B cell (primary cell): Measurements from ENCODE around the gene MARF1. TPM values are rescaled to one million over a fixed set of nuclear protein-coding genes. Genes with fewer than 3 reads are reported as not detected.
A peak's percentile ranks its signal among the peaks of the same experiment; 100 is the strongest.

Experiments used
- ATAC-seq: fragments of 200-7000 bp; cut with Tn5 transposase; one replicate; pipeline ENCODE4 v1.10.0; 2021; ENCODE audit warnings: low read depth, mild to moderate bottlenecking, moderate number of reproducible peaks, moderate library complexity
- CTCF ChIA-PET: fragments of 350-600 bp; sonication (Branson Sonifier 250); formaldehyde crosslinking; loops from one replicate; lab custom pipeline; 2021; ENCODE audit warnings: antibody characterized with exemption, inconsistent platforms; lab: Charles Lee
- POLR2A ChIA-PET: fragments of 350-600 bp; sonication (Branson Sonifier 250); formaldehyde crosslinking; loops from one replicate; lab custom pipeline; 2021; ENCODE audit warnings: antibody characterized with exemption; lab: Charles Lee
- DNase-seq: peaks from one replicate; pipeline ENCODE4 v3.0.0; 2013
- H2AFZ ChIP-seq: 2 replicates; pipeline ENCODE4 v1.6.1; 2012; ENCODE audit warnings: mild to moderate bottlenecking, low read depth, low read length; ENCODE audit not compliant: insufficient read depth, poor library complexity, severe bottlenecking
- H3K27ac ChIP-seq, 2 donors: 1 replicate in 1 of 2; 2 replicates in 1 of 2; pipeline ENCODE4 v1.5.1; 2012 to 2013; ENCODE audit warnings: low read length in 2 of 2, mild to moderate bottlenecking in 2 of 2, moderate library complexity in 1 of 2
- H3K27me3 ChIP-seq, 4 experiments: fragments of 200-600 bp in 1 of 4; sonication (generic) in 1 of 4; replicated peaks in 1 of 4; 1 replicate in 2 of 4; 2 replicates in 2 of 4; pipeline versions ENCODE4 v1.6.1 to v1.7.0; 2013 to 2016; ENCODE audit warnings: low read length in 3 of 4, mild to moderate bottlenecking in 2 of 4, mixed read lengths in 1 of 4, moderate library complexity in 1 of 4; ENCODE audit not compliant: insufficient read depth in 4 of 4, control insufficient read depth in 3 of 4; ENCODE audit errors: control extremely low read depth in 1 of 4
- H3K36me3 ChIP-seq, 2 experiments: replicated peaks in 1 of 2; 1 replicate in 1 of 2; 2 replicates in 1 of 2; pipeline versions ENCODE4 v1.6.1 to v1.7.1; 2013; ENCODE audit warnings: low read length in 1 of 2; ENCODE audit not compliant: insufficient read depth in 2 of 2, control insufficient read depth in 1 of 2; ENCODE audit errors: control extremely low read depth in 1 of 2, extremely low read depth in 1 of 2
- H3K4me1 ChIP-seq, 2 donors: fragments of 200-600 bp in 1 of 2; sonication (generic) in 1 of 2; 1 replicate in 1 of 2; 2 replicates in 1 of 2; pipeline versions ENCODE4 v1.5.1 to v1.6.1; 2013 to 2017; ENCODE audit warnings: low read length in 2 of 2; ENCODE audit not compliant: control insufficient read depth in 2 of 2, insufficient read depth in 2 of 2
- H3K4me2 ChIP-seq: replicated peaks from 2 replicates; pipeline ENCODE3; 2012; ENCODE audit warnings: mild to moderate bottlenecking, low read depth, low read length; ENCODE audit not compliant: poor library complexity, severe bottlenecking
- H3K4me3 ChIP-seq, 5 experiments: fragments of 200-600 bp in 1 of 5; sonication (generic) in 1 of 5; 1 replicate in 3 of 5; 2 replicates in 2 of 5; pipeline versions ENCODE4 v1.5.1 to v1.7.0; 2011 to 2016; ENCODE audit warnings: low read length in 4 of 5, mild to moderate bottlenecking in 4 of 5, low read depth in 2 of 5, control low read depth in 1 of 5, moderate library complexity in 1 of 5; ENCODE audit not compliant: insufficient read depth in 1 of 5; ENCODE audit errors: control extremely low read depth in 1 of 5, extremely low read depth in 1 of 5
- H3K79me2 ChIP-seq: fragments of 200-600 bp; sonication (generic); one replicate; pipeline ENCODE4 v1.6.0; 2016; ENCODE audit warnings: low read length; ENCODE audit not compliant: control insufficient read depth, insufficient read depth
- H3K9ac ChIP-seq: fragments of 200-600 bp; sonication (generic); 2 replicates; pipeline ENCODE4 v1.6.1; 2017; ENCODE audit warnings: mild to moderate bottlenecking, low read length, moderate library complexity
- H3K9me3 ChIP-seq, 3 donors: one replicate each; pipeline versions ENCODE4 v1.6.1 to v1.7.1; 2013; ENCODE audit warnings: low read length in 2 of 3; ENCODE audit not compliant: control insufficient read depth in 2 of 3, insufficient read depth in 1 of 3; ENCODE audit errors: control extremely low read depth in 1 of 3
- H4K20me1 ChIP-seq: 2 replicates; pipeline ENCODE4 v1.6.0; 2012; ENCODE audit warnings: mild to moderate bottlenecking, low read length; ENCODE audit not compliant: insufficient read depth, control insufficient read depth, poor library complexity, severe bottlenecking
- H3K27ac Mint-ChIP-seq: one replicate; pipeline ENCODE4 v1.8.0; 2021; ENCODE audit warnings: mixed read lengths
- H3K27me3 Mint-ChIP-seq: one replicate; pipeline ENCODE4 v1.8.0; 2021; ENCODE audit warnings: mixed read lengths
- H3K4me1 Mint-ChIP-seq: one replicate; pipeline ENCODE4 v1.8.0; 2021; ENCODE audit warnings: mixed read lengths
- H3K4me3 Mint-ChIP-seq: one replicate; pipeline ENCODE4 v1.8.0; 2021; ENCODE audit warnings: mixed read lengths
- H3K9me3 Mint-ChIP-seq: one replicate; pipeline ENCODE4 v1.8.0; 2022; ENCODE audit warnings: mixed read lengths; ENCODE audit not compliant: insufficient read depth
- CTCF ChIP-seq: fragments of 200-600 bp; IDR thresholded peaks from one replicate; pipeline ENCODE4 v1.8.0; 2022; ENCODE audit warnings: antibody characterized with exemption, mild to moderate bottlenecking
- EZH2 ChIP-seq: IDR thresholded peaks from 2 replicates; pipeline ENCODE4 v1.6.1; 2012; ENCODE audit warnings: borderline replicate concordance, low read depth, mild to moderate bottlenecking, moderate library complexity, low read length; ENCODE audit not compliant: insufficient read depth, poor library complexity, severe bottlenecking
- WGBS: methylation state at CpG from one replicate; pipeline ENCODE4 v1.1.5; 2013; ENCODE audit warnings: missing lambda C conversion rate; ENCODE audit not compliant: insufficient coverage; 5-methylcytosine and 5-hydroxymethylcytosine counted together
- intact Hi-C: fragments of 100-400 bp; cut with micrococcal nuclease; formaldehyde crosslinking; loops from one replicate; pipeline ENCODE4 v1.10.0; 2022
- polyA plus RNA-seq: library from polyadenylated mRNA; depleted of rRNA; stranded (reverse); fragments of >200 nt; gene quantifications from 2 replicates; pipeline ENCODE4 v1.2.3, GENCODE V29; 2012
- total RNA-seq, 2 donors: library from RNA; stranded (reverse); fragments of 120-200 nt in 1 of 2; gene quantifications; 1 replicate in 1 of 2; 2 replicates in 1 of 2; pipeline versions ENCODE4 v1.2.3 to v1.2.4, GENCODE V29; 2013 to 2022

Gene MARF1
- total and polyA plus RNA-seq, 2 donors (not counting 1 experiment from before 2014, with no cell fraction given) = 68.0 to 366 TPM

DNA sequence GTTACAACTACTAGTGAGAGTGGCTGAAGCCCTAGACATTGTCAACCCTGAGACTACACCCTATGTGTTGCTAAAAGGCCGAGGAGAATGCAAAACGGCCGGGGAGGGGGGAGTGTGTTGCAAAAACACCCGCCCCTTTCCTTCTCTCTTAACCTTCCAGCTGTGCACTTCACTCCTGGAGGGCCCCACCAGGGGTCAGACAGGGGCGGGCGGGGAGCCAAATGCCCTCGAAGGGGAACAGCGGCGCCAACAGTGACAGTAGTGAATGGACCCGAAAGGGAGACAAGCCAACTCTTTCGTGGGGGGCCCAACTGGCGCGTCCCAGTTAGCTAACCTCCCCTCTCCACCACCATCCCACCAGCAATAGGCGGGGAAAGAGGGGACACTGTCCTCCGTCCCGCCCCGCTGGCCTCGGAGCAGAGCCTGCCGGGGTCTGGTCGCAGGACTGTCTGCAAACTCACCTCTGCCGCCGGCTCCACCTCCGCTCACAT lies 352 bp downstream of the MARF1 start:
- Mint-ChIP-seq H3K4me1 (peaks cover 55% of the 10 kb centered on the region), H3K4me3 (peak overlapping the region; percentile 95), H3K27ac (peak overlapping the region; percentile 98), H3K9me3 (no peaks in the 10 kb centered on the region), H3K27me3 (no peaks in the 10 kb centered on the region)
- peak overlapping the region; percentile 90 for H3K9ac ChIP-seq
- ChIA-PET CTCF (interaction anchor here (0.6 to 4.2 kb wide), 30 partner anchors 9 to 810 kb away, joined by 3 to 57 read pairs (median 4); no protein-coding TSS in a partner anchor), POLR2A (interaction anchor here (0.7 to 2.9 kb wide), 9 partner anchors 8 to 208 kb away, joined by 3 to 36 read pairs (median 4); partner anchors contain the start of gene BMERB1)
- H2AFZ ChIP-seq = peak overlapping the region; percentile 68
- TF ChIP-seq CTCF (peak; percentile 79), EZH2 (no peak)
- peaks cover 47 to 52% of the 10 kb centered on the region in 2 donors for H3K4me1 ChIP-seq
- DNase-seq = peak; percentile 95
- H3K4me2 ChIP-seq = peak overlapping the region; percentile 71
- no peaks in the 10 kb centered on the region for H3K27me3 ChIP-seq
- ATAC-seq = peak; percentile 75
- no peaks in the 10 kb centered on the region for H4K20me1 ChIP-seq
- H3K4me3 ChIP-seq = peak overlapping the region; percentile 87 to 96 (median 90)
- H3K79me2 ChIP-seq = peaks cover 42% of the 10 kb centered on the region
- intact Hi-C loops = loop anchor here (1.0 to 5.0 kb wide), 4 partner anchors 8 to 215 kb away; partner anchors contain the start of gene NDE1
- WGBS = under 1% methylated on average over 19 of the region's 23 CpGs
- peaks cover 0 to 17% of the 10 kb centered on the region in 2 experiments for H3K36me3 ChIP-seq
- peak overlapping the region; percentile 83 to 100 for H3K27ac ChIP-seq
- H3K9me3 ChIP-seq = no peaks in the 10 kb centered on the region
